ENCODE data around the gene PLIN5. TPM values are rescaled to one million over a fixed set of nuclear protein-coding genes. Genes with fewer than 3 reads are reported as not detected.

Gene PLIN5
- total RNA-seq, 2 experiments from 2014 or later = not detected

GRCh38 chr19:4498694-4499093 lies 36.3 kb downstream of the PLIN5 start:
- Mint-ChIP-seq H3K27me3 (no peaks in the 10 kb centered on the region), H3K9me3 (ENCODE audit: low read depth) (no peaks in the 10 kb centered on the region), H3K4me3 (no peak overlapping the region), H3K36me3 (peaks cover 6% of the 10 kb centered on the region), H3K4me1 (no peaks in the 10 kb centered on the region), H3K27ac (no peak overlapping the region)
- CTCF ChIA-PET = interaction anchor here (0.6 kb wide), 1 partner anchor 26 kb away, joined by 3 read pairs; no protein-coding TSS in a partner anchor
- ATAC-seq (no peak), DNase-seq (no peak)

DNA sequence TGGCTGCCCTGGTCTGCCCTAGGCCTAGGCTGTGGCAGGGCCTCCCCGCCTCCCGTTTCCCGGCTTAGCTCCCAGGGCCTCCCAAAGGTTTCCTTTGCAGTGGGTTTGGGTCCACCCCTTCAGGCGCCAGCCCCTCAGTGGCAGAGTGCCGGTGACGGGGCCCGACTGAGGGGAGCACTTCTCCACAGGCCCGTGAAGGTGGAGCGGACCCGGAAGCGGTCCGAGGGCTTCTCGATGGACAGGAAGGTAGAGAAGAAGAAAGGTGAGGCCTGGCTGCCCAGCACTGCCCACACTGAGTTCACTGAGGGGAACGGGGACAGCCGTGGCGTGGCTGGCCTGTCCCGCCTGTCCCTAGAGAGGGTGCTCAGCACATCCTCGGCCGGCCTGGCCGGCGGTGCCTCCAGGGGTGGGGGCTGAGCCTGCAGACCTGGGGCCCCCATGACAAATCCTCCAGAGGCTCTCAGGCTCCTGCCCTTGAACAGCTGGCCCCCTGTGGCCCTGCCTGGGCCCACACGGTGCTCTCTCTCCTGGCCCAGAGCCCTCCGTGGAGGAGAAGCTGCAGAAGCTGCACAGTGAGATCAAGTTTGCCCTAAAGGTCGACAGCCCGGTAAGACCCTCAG lies 37.1 kb downstream of the PLIN5 start:
- H3K27ac Mint-ChIP-seq = no peak overlapping the region
- no peaks in the 10 kb centered on the region for H3K9me3 Mint-ChIP-seq (ENCODE audit: low read depth)
- no peaks in the 10 kb centered on the region for H3K4me1 Mint-ChIP-seq
- ATAC-seq (no peak), DNase-seq (no peak)
- H3K4me3 Mint-ChIP-seq = no peak overlapping the region
- CTCF ChIA-PET = interaction anchor here (0.6 kb wide), 1 partner anchor 27 kb away, joined by 3 read pairs; no protein-coding TSS in a partner anchor
- peaks cover 6% of the 10 kb centered on the region for H3K36me3 Mint-ChIP-seq
- no peaks in the 10 kb centered on the region for H3K27me3 Mint-ChIP-seq

DNA sequence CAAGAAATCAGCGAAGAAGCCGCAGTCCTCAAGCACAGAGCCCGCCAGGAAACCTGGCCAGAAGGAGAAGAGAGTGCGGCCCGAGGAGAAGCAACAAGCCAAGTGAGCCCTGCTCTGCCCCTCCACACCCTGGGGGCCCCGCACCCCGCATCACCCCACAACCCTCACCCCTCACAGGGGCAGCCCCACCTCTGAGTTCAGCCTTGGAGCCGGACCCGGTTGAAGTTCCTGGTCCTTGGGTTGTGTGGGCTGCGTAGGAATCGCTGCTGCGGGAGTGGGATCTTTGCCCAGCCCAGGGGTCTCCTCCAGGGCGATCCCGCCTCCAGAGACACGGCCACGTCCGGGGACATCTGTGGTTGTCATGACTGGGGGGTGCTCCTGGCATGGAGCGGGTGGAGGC lies 38.7 kb downstream of the PLIN5 start:
- no peak for ATAC-seq
- H3K27ac Mint-ChIP-seq = no peak overlapping the region
- H3K36me3 Mint-ChIP-seq = peaks cover 6% of the 10 kb centered on the region
- no peaks in the 10 kb centered on the region for H3K9me3 Mint-ChIP-seq (ENCODE audit: low read depth)
- CTCF ChIA-PET = no interaction called here
- no peak overlapping the region for H3K4me3 Mint-ChIP-seq
- no peaks in the 10 kb centered on the region for H3K4me1 Mint-ChIP-seq
- H3K27me3 Mint-ChIP-seq = no peaks in the 10 kb centered on the region
- no peak for DNase-seq

- Mint-ChIP-seq H3K4me3 (no peak overlapping the region), H3K9me3 (ENCODE audit: low read depth) (no peaks in the 10 kb centered on the region), H3K27ac (no peak overlapping the region), H3K36me3 (peaks cover 11% of the 10 kb centered on the region), H3K27me3 (no peaks in the 10 kb centered on the region), H3K4me1 (no peaks in the 10 kb centered on the region)
- no peak for DNase-seq
- CTCF ChIA-PET = no interaction called here
- no peak for ATAC-seq
Measured at GRCh38 chr19:4495471-4495870, 39.6 kb downstream of the PLIN5 start.

GRCh38 chr19:4494691-4495064 lies 40.3 kb downstream of the PLIN5 start:
- Mint-ChIP-seq H3K27ac (no peak overlapping the region), H3K4me3 (no peak overlapping the region), H3K27me3 (no peaks in the 10 kb centered on the region), H3K9me3 (ENCODE audit: low read depth) (no peaks in the 10 kb centered on the region), H3K36me3 (peaks cover 16% of the 10 kb centered on the region), H3K4me1 (no peaks in the 10 kb centered on the region)
- CTCF ChIA-PET = no interaction called here
- ATAC-seq = no peak
- DNase-seq = no peak

DNA sequence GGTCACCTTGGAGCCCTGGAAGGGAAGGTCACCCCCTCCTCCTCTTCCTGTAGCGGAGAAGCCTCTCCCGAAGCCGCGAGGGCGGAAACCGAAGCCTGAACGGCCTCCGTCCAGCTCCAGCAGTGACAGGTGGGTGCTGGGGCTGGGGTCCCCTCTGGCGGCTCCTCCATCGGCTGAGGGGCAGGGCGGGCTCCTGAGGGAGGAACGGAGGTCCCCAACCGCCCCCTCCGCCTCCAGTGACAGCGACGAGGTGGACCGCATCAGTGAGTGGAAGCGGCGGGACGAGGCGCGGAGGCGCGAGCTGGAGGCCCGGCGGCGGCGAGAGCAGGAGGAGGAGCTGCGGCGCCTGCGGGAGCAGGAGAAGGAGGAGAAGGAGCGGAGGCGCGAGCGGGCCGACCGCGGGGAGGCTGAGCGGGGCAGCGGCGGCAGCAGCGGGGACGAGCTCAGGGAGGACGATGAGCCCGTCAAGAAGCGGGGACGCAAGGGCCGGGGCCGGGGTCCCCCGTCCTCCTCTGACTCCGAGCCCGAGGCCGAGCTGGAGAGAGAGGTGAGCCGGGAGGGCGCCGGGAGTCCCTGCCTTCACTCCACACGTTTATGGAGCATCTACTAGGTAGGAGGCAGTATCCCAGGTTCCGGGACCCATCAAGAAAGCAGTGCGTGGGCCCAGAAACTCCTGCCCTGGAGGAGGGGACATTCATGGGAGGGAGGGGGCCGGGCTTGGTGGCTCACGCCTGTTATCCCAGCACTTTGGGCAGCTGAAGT lies 40.9 kb downstream of the PLIN5 start:
- Mint-ChIP-seq H3K9me3 (ENCODE audit: low read depth) (no peaks in the 10 kb centered on the region), H3K4me1 (no peaks in the 10 kb centered on the region), H3K4me3 (no peak overlapping the region), H3K27me3 (no peaks in the 10 kb centered on the region), H3K36me3 (peaks cover 16% of the 10 kb centered on the region), H3K27ac (no peak overlapping the region)
- ATAC-seq (no peak), DNase-seq (no peak)
- CTCF ChIA-PET = no interaction called here

DNA sequence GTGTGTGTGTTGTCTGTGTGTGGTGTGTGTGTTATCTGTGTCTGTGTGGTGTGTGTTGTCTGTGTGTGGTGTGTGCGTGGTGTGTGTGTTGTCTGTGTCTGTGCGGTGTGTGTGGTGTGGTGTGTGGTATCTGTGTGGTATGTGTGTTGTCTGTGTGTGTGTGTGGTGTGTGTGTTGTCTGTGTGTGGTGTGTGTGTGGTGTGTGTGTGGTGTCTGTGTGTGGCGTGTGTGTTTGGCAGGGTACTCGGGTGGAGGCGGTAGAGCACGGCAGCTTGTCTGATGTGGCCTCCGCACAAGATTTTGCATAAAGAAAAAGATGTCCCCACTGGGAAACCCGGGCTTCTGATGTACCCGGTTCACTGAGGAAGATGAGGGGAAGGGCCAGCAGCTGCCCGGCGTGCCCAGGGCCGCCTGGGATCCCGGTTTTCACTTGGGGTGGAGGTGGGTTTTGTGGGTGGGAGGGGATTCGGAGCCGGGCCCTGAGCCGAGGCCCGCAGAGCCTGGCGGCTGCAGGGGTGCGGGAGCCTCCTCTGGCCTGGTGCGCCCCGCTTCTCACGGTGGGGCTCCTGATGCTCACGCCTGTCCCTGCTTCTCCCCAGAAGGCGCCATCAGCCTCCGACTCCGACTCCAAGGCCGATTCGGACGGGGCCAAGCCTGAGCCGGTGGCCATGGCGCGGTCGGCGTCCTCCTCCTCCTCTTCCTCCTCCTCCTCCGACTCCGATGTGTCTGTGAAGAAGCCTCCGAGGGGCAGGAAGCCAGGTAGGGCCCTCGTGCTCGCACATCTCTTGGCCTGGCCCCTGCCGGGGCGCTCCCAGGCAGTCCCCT lies 41.7 kb downstream of the PLIN5 start:
- CTCF ChIA-PET = no interaction called here
- DNase-seq (no peak), ATAC-seq (no peak)
- no peak overlapping the region for H3K4me3 Mint-ChIP-seq
- H3K36me3 Mint-ChIP-seq = peaks cover 18% of the 10 kb centered on the region
- H3K9me3 Mint-ChIP-seq (ENCODE audit: low read depth) = no peaks in the 10 kb centered on the region
- no peaks in the 10 kb centered on the region for H3K4me1 Mint-ChIP-seq
- no peaks in the 10 kb centered on the region for H3K27me3 Mint-ChIP-seq
- no peak overlapping the region for H3K27ac Mint-ChIP-seq

GRCh38 chr19:4492337-4493103 lies 42.5 kb downstream of the PLIN5 start:
- DNase-seq (no peak), ATAC-seq (no peak)
- CTCF ChIA-PET = no interaction called here
- Mint-ChIP-seq H3K36me3 (peaks cover 18% of the 10 kb centered on the region), H3K4me1 (no peaks in the 10 kb centered on the region), H3K27ac (no peak overlapping the region), H3K4me3 (no peak overlapping the region), H3K27me3 (no peaks in the 10 kb centered on the region), H3K9me3 (ENCODE audit: low read depth) (no peaks in the 10 kb centered on the region)

DNA sequence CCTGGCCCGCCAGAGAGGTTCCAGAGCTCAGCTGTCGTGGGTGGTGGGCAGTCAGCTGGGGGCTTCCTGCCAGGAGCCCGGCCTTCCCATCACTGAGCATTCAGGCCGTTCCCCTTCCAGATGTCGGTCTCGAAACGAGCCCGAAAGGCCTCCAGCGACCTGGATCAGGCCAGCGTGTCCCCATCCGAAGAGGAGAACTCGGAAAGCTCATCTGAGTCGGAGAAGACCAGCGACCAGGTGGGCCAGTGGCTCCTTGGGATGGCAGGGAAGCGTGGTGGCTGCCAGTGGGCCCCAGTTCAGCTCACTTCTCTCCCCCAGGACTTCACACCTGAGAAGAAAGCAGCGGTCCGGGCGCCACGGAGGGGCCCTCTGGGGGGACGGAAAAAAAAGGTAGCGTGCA lies 43.6 kb downstream of the PLIN5 start:
- Mint-ChIP-seq H3K27me3 (no peaks in the 10 kb centered on the region), H3K4me3 (no peak overlapping the region), H3K27ac (no peak overlapping the region), H3K36me3 (peaks cover 20% of the 10 kb centered on the region), H3K9me3 (ENCODE audit: low read depth) (no peaks in the 10 kb centered on the region), H3K4me1 (no peaks in the 10 kb centered on the region)
- DNase-seq (no peak), ATAC-seq (no peak)
- CTCF ChIA-PET = no interaction called here

DNA sequence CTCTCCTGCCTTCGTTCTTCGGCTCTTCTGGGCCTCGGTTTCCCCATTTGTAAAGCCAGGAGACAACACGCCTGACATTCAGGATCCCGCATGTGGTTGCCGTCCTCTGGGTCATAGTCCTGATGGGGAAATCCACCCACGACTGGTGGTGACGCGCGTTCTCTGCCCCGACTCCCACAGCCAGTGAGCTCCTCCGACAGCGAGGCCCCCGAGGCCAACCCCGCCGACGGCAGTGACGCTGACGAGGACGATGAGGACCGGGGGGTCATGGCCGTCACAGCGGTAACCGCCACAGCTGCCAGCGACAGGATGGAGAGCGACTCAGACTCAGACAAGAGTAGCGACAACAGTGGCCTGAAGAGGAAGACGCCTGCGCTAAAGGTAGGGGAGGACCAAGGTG lies 46.5 kb downstream of the PLIN5 start:
- no peak overlapping the region for H3K27ac Mint-ChIP-seq
- H3K9me3 Mint-ChIP-seq (ENCODE audit: low read depth) = no peaks in the 10 kb centered on the region
- DNase-seq (no peak), ATAC-seq (no peak)
- no peaks in the 10 kb centered on the region for H3K27me3 Mint-ChIP-seq
- no peak overlapping the region for H3K4me3 Mint-ChIP-seq
- peaks cover 3% of the 10 kb centered on the region for H3K4me1 Mint-ChIP-seq
- peaks cover 23% of the 10 kb centered on the region for H3K36me3 Mint-ChIP-seq
- CTCF ChIA-PET = no interaction called here

GRCh38 chr19:4487572-4487971 lies 47.5 kb downstream of the PLIN5 start:
- ATAC-seq (no peak), DNase-seq (no peak)
- peaks cover 3% of the 10 kb centered on the region for H3K4me1 Mint-ChIP-seq
- H3K9me3 Mint-ChIP-seq (ENCODE audit: low read depth) = no peaks in the 10 kb centered on the region
- H3K27me3 Mint-ChIP-seq = no peaks in the 10 kb centered on the region
- no peak overlapping the region for H3K27ac Mint-ChIP-seq
- H3K36me3 Mint-ChIP-seq = peaks cover 25% of the 10 kb centered on the region
- no peak overlapping the region for H3K4me3 Mint-ChIP-seq
- CTCF ChIA-PET = no interaction called here

- no peaks in the 10 kb centered on the region for H3K9me3 Mint-ChIP-seq (ENCODE audit: low read depth)
- peaks cover 10% of the 10 kb centered on the region for H3K36me3 Mint-ChIP-seq
- H3K4me3 Mint-ChIP-seq = no peak overlapping the region
- peaks cover 3% of the 10 kb centered on the region for H3K4me1 Mint-ChIP-seq
- no peaks in the 10 kb centered on the region for H3K27me3 Mint-ChIP-seq
- DNase-seq = no peak
- CTCF ChIA-PET = interaction anchor here (0.7 kb wide), 1 partner anchor 274 kb away, joined by 3 read pairs; no protein-coding TSS in a partner anchor
- H3K27ac Mint-ChIP-seq = no peak overlapping the region
- ATAC-seq = no peak
Measured at GRCh38 chr19:4483385-4483784, 51.6 kb downstream of the PLIN5 start.

DNA sequence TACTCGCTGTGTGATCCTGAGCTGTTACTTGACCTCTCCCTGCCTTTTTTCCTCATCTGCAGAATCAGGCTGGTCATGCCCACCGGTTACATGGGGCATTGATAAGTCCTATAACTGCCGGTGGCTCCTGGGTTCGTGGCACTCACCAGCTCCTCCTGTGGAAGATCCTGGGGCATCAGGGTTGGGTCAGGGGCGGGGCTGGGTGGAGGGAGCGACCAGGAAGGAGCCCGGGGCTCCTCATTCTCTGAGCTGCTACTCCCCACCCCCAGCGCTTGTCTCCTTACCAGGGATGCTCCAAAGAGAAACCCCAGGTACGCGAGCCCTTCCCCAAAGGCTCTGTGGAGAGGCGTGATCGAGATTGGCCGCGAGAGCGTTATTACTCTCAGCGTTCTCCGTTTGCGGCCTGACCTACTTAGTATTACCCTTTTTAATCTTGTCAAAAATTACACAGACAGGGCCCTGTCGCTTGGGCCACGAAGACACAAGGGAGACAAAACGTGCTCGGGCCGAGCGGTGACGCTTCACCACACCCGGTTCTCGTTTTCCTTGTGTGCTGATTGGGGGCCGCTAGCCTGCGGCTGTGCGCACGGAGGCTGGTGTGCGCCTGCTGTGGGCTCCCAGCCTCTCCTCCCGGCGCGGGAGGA lies 52.2 kb downstream of the PLIN5 start:
- H3K27ac Mint-ChIP-seq = no peak overlapping the region
- peaks cover 3% of the 10 kb centered on the region for H3K4me1 Mint-ChIP-seq
- no peaks in the 10 kb centered on the region for H3K9me3 Mint-ChIP-seq (ENCODE audit: low read depth)
- H3K4me3 Mint-ChIP-seq = no peak overlapping the region
- CTCF ChIA-PET = no interaction called here
- H3K27me3 Mint-ChIP-seq = no peaks in the 10 kb centered on the region
- DNase-seq (no peak), ATAC-seq (no peak)
- H3K36me3 Mint-ChIP-seq = peaks cover 12% of the 10 kb centered on the region
